HepG2 (cell line): ENCODE results near the gene TNFAIP6. TPM values are rescaled to one million over a fixed set of nuclear protein-coding genes. Genes with fewer than 3 reads are reported as not detected.

ENCODE experiments used
- ATF7-NPFF ChIP-seq: sonication (generic); formaldehyde crosslinking; IDR thresholded peaks from 2 replicates; pipeline ENCODE4 v1.8.1; 2023; ENCODE audit warnings: mild to moderate bottlenecking, low read depth, missing genetic modification reagents, moderate library complexity
- CENPT ChIP-seq: sonication (generic); formaldehyde crosslinking; IDR thresholded peaks from 2 replicates; pipeline ENCODE4 v1.8.0; 2022; ENCODE audit warnings: low read depth, mild to moderate bottlenecking, moderate library complexity, missing genetic modification reagents
- FOXA1 ChIP-seq, 2 experiments: fragments of 450-650 bp in 1 of 2; sonication (generic) in 1 of 2; formaldehyde crosslinking in 1 of 2; IDR thresholded peaks; 2 replicates each; pipeline versions ENCODE4 v1.4.0 to v1.6.1; 2016 to 2020; ENCODE audit warnings: missing genetic modification reagents in 1 of 2
- GATA4 ChIP-seq: sonication (generic); IDR thresholded peaks from 2 replicates; pipeline ENCODE4 v1.6.1; 2016; ENCODE audit warnings: antibody characterized with exemption, low read depth, borderline replicate concordance
- LBX2 ChIP-seq: sonication (generic); formaldehyde crosslinking; IDR thresholded peaks from 2 replicates; pipeline ENCODE4 v1.5.0; 2020; ENCODE audit warnings: missing genetic modification reagents, mild to moderate bottlenecking, borderline replicate concordance
- MXD4 ChIP-seq: IDR thresholded peaks from 2 replicates; pipeline ENCODE4 v1.6.1; 2016; ENCODE audit warnings: mild to moderate bottlenecking, missing biosample characterization, missing genetic modification reagents
- NBN ChIP-seq: fragments of 450-650 bp; conservative IDR thresholded peaks from 2 replicates; pipeline ENCODE4 v1.6.1; 2017
- SMAD3 ChIP-seq: sonication (generic); formaldehyde crosslinking; IDR thresholded peaks from 2 replicates; pipeline ENCODE4 v1.4.0; 2020; ENCODE audit warnings: missing genetic modification reagents
- TOE1 ChIP-seq: sonication (generic); formaldehyde crosslinking; IDR thresholded peaks from 2 replicates; pipeline ENCODE4 v1.4.0; 2020; ENCODE audit warnings: mild to moderate bottlenecking, missing genetic modification reagents
- YEATS2 ChIP-seq: sonication (generic); formaldehyde crosslinking; IDR thresholded peaks from 2 replicates; pipeline ENCODE4 v1.4.0; 2020; ENCODE audit warnings: missing genetic modification reagents, borderline replicate concordance
- ZC3H13 ChIP-seq: sonication (generic); formaldehyde crosslinking; IDR thresholded peaks from 2 replicates; pipeline ENCODE4 v1.8.1; 2023; ENCODE audit warnings: mild to moderate bottlenecking, missing genetic modification reagents, moderate library complexity
- ZNF143 ChIP-seq: sonication (generic); formaldehyde crosslinking; IDR thresholded peaks from 2 replicates; pipeline ENCODE4 v1.4.0; 2020; ENCODE audit warnings: missing genetic modification reagents
- ZNF24 ChIP-seq: fragments of 450-650 bp; IDR thresholded peaks from 2 replicates; pipeline ENCODE4 v1.6.1; 2017; ENCODE audit warnings: antibody characterized with exemption, mild to moderate bottlenecking
- ZNF496 ChIP-seq: sonication (generic); formaldehyde crosslinking; IDR thresholded peaks from 2 replicates; pipeline ENCODE4 v1.8.1; 2023; ENCODE audit warnings: mild to moderate bottlenecking, moderate library complexity, missing genetic modification reagents; ENCODE audit not compliant: insufficient replicate concordance
- ZNF639 ChIP-seq: conservative IDR thresholded peaks from 2 replicates; pipeline ENCODE4 v1.6.1; 2018; ENCODE audit warnings: missing genetic modification reagents
- ZNF687 ChIP-seq: sonication (generic); formaldehyde crosslinking; IDR thresholded peaks from 2 replicates; pipeline ENCODE4 v1.5.1; 2020; ENCODE audit warnings: mild to moderate bottlenecking, missing genetic modification reagents, moderate library complexity
- ZNF746 ChIP-seq: sonication (generic); formaldehyde crosslinking; IDR thresholded peaks from 2 replicates; pipeline ENCODE4 v1.8.0; 2022; ENCODE audit warnings: mild to moderate bottlenecking, missing genetic modification reagents
- ZNF749 ChIP-seq: sonication (generic); formaldehyde crosslinking; IDR thresholded peaks from 2 replicates; pipeline ENCODE4 v1.8.0; 2022; ENCODE audit warnings: mild to moderate bottlenecking, missing genetic modification reagents, moderate library complexity, borderline replicate concordance
- ZNF776 ChIP-seq: sonication (generic); formaldehyde crosslinking; IDR thresholded peaks from 2 replicates; pipeline ENCODE4 v1.4.0; 2020; ENCODE audit warnings: mild to moderate bottlenecking, missing genetic modification reagents
- ZNF83 ChIP-seq: sonication (generic); formaldehyde crosslinking; IDR thresholded peaks from 2 replicates; pipeline ENCODE4 v1.4.0; 2020; ENCODE audit warnings: missing genetic modification reagents, mild to moderate bottlenecking, borderline replicate concordance
- ZNF878 ChIP-seq: sonication (generic); formaldehyde crosslinking; IDR thresholded peaks from 2 replicates; pipeline ENCODE4 v1.8.1; 2023; ENCODE audit warnings: mild to moderate bottlenecking, missing genetic modification reagents, moderate library complexity
- polyA plus RNA-seq, 8 experiments: library from polyadenylated mRNA; depleted of rRNA in 3 of 8; stranded (reverse) in 7 of 8; unstranded in 1 of 8; fragments of >200 nt; fragmentation: Illumina TruSeq in 4 of 8; extraction: Trizol in 4 of 8; gene quantifications; 2 replicates each; pipeline versions ENCODE4 v1.2.1 to v1.2.3, GENCODE V29; 2011 to 2016; ENCODE audit warnings: low read depth in 4 of 8, missing spikeins in 1 of 8, mixed read lengths in 1 of 8; ENCODE audit not compliant: insufficient read depth in 1 of 8
- total RNA-seq, 5 experiments: library from RNA; depleted of rRNA; stranded (reverse); fragments of >200 nt; fragmentation: Illumina TruSeq; extraction: Trizol; gene quantifications; 2 replicates each; pipeline ENCODE4 v1.2.3, GENCODE V29; 2016; ENCODE audit warnings: low read depth in 1 of 5
- TF ChIP-seq, protein P1 (sequence below): sonication (generic); formaldehyde crosslinking; IDR thresholded peaks from 2 replicates; pipeline ENCODE4 v1.8.1; 2023; ENCODE audit warnings: mild to moderate bottlenecking, missing genetic modification reagents

The TNFAIP6 gene
- total and polyA plus RNA-seq, 2 of the 13 experiments (the other 11 are each of a cell fraction or from before 2014, with no cell fraction given): not detected

GRCh38 chr2:151409601-151410484, 52.5 kb downstream of the TNFAIP6 start, which contains the start of gene RIF1 (continued):
- TF ChIP-seq, protein P1, sequence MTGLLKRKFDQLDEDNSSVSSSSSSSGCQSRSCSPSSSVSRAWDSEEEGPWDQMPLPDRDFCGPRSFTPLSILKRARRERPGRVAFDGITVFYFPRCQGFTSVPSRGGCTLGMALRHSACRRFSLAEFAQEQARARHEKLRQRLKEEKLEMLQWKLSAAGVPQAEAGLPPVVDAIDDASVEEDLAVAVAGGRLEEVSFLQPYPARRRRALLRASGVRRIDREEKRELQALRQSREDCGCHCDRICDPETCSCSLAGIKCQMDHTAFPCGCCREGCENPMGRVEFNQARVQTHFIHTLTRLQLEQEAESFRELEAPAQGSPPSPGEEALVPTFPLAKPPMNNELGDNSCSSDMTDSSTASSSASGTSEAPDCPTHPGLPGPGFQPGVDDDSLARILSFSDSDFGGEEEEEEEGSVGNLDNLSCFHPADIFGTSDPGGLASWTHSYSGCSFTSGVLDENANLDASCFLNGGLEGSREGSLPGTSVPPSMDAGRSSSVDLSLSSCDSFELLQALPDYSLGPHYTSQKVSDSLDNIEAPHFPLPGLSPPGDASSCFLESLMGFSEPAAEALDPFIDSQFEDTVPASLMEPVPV: peak; percentile 94
- no peak for TF ChIP-seq FOXA1 (IDR thresholded peaks at IDR 0.05)
- TF ChIP-seq FOXA1 (CRISPR knock-in tag; IDR thresholded peaks at IDR 0.05): peak; percentile 97
- peak; percentile 95 for TF ChIP-seq ZNF878
- TF ChIP-seq ZNF746: peak; percentile 87
- TF ChIP-seq GATA4: no peak; the same call in 1 of the 2 replicates
- TF ChIP-seq ZNF83 (CRISPR knock-in tag): no peak; the same call in 1 of the 2 replicates
- TF ChIP-seq SMAD3 (CRISPR knock-in tag): peak; percentile 18; the same call in 1 of the 2 replicates
- TF ChIP-seq ZC3H13 (CRISPR knock-in tag): peak; percentile 82
- TF ChIP-seq MXD4 (CRISPR knock-in tag): peak; percentile 94
- 0 out of 2 replicates have a peak, but pooled peaks have one; percentile 6 for TF ChIP-seq ZNF24
- peak; percentile 94 for TF ChIP-seq ATF7-NPFF (CRISPR knock-in tag)
- TF ChIP-seq ZNF639 (CRISPR knock-in tag): peak; percentile 61; the same call in 1 of the 2 replicates
- peak; percentile 76; the same call in 1 of the 2 replicates for TF ChIP-seq ZNF749 (CRISPR knock-in tag)
- TF ChIP-seq ZNF687 (CRISPR knock-in tag): peak; percentile 96
- peak; percentile 96 for TF ChIP-seq YEATS2 (CRISPR knock-in tag)
- TF ChIP-seq ZNF496: no peak
- no peak; the same call in none of the 2 replicates for TF ChIP-seq TOE1 (CRISPR knock-in tag)
- peak; percentile 27; the same call in 1 of the 2 replicates for TF ChIP-seq CENPT (CRISPR knock-in tag)
- no peak for TF ChIP-seq NBN
- no peak for TF ChIP-seq LBX2 (CRISPR knock-in tag)
- TF ChIP-seq ZNF776: peak; percentile 89; the same call in 1 of the 2 replicates
- peak; percentile 64 for TF ChIP-seq ZNF143
